Panc1 (cell line): ENCODE results near the gene SCN3B. TPM values are rescaled to one million over a fixed set of nuclear protein-coding genes. Genes with fewer than 3 reads are reported as not detected.

Experiments used
- ATAC-seq: fragments of 200-7000 bp; cut with Tn5 transposase; 2 replicates; pipeline ENCODE4 v1.9.1; 2020; ENCODE audit warnings: mild to moderate bottlenecking, moderate library complexity
- BruUV-seq: library from RNA; stranded (reverse); fragments of 400-500 nt; replicated peaks from 2 replicates; lab custom pipeline; 2021; lab: Mats Ljungman, UMichigan
- CTCF ChIA-PET: fragments of 300-600 bp; sonication (Branson Sonifier 250); formaldehyde crosslinking; loops from one replicate; lab custom pipeline; 2022; ENCODE audit warnings: antibody characterized with exemption; lab: Charles Lee
- POLR2A ChIA-PET: fragments of 300-600 bp; sonication (Branson Sonifier 250); formaldehyde crosslinking; loops from one replicate; lab custom pipeline; 2022; ENCODE audit warnings: antibody characterized with exemption; lab: Charles Lee
- DNase-seq: peaks from one replicate; pipeline ENCODE4 v3.0.0-alpha.2; 2010; ENCODE audit warnings: low read depth, low spot score
- H3K27ac ChIP-seq: 2 replicates; pipeline ENCODE4 v1.5.1; 2011; ENCODE audit warnings: mild to moderate bottlenecking, low read length, inconsistent platforms
- H3K27me3 ChIP-seq: fragments of 200-500 bp; sonication (Bioruptor generic); 2 replicates; pipeline ENCODE4 v1.6.0; 2014; ENCODE audit warnings: low read length, inconsistent platforms; ENCODE audit not compliant: control insufficient read depth, insufficient read depth
- H3K36me3 ChIP-seq: fragments of 200-500 bp; sonication (Bioruptor generic); 2 replicates; pipeline ENCODE4 v1.5.1; 2014; ENCODE audit warnings: inconsistent platforms, mild to moderate bottlenecking, low read length, moderate library complexity; ENCODE audit not compliant: control insufficient read depth, insufficient read depth
- H3K4me1 ChIP-seq: 2 replicates; pipeline ENCODE4 v1.5.1; 2011; ENCODE audit warnings: inconsistent platforms, mild to moderate bottlenecking, low read length, moderate library complexity; ENCODE audit not compliant: control insufficient read depth, insufficient read depth
- H3K4me3 ChIP-seq, 2 experiments: 2 replicates each; pipeline ENCODE4 v1.5.1; 2011 to 2012; ENCODE audit warnings: low read depth in 2 of 2, low read length in 2 of 2, mild to moderate bottlenecking in 2 of 2, inconsistent platforms in 1 of 2, moderate library complexity in 1 of 2
- H3K9me3 ChIP-seq: fragments of 200-500 bp; sonication (Bioruptor generic); 2 replicates; pipeline ENCODE4 v1.5.1; 2014; ENCODE audit warnings: low read depth, mild to moderate bottlenecking, inconsistent platforms, low read length, moderate library complexity; ENCODE audit not compliant: control insufficient read depth, insufficient read depth
- POLR2AphosphoS5 ChIP-seq: IDR thresholded peaks from 2 replicates; pipeline ENCODE4 v1.6.1; 2012; ENCODE audit warnings: mild to moderate bottlenecking, low read depth, low read length, moderate library complexity
- SIN3A ChIP-seq: IDR thresholded peaks from 2 replicates; pipeline ENCODE4 v1.6.1; 2012; ENCODE audit warnings: low read depth, mild to moderate bottlenecking, low read length, moderate library complexity, borderline replicate concordance; ENCODE audit not compliant: insufficient read depth
- TCF7L2 ChIP-seq: IDR thresholded peaks from 2 replicates; pipeline ENCODE4 v1.6.1; 2011; ENCODE audit warnings: mild to moderate bottlenecking, low read depth, low read length, inconsistent platforms
- in situ Hi-C: cut with HindIII; loops from 2 replicates; pipeline ENCODE4 v1.10.0; 2016; ENCODE audit warnings: low sequenced_read_pairs, low pct_unique_long_range_greater_than_20kb
- intact Hi-C: fragments of 100-400 bp; cut with micrococcal nuclease; formaldehyde crosslinking; loops from one replicate; pipeline ENCODE4 v1.10.0; 2022; ENCODE audit not compliant: unreplicated experiment
- total RNA-seq: library from RNA; stranded (reverse); gene quantifications from one replicate; pipeline ENCODE4 v1.2.1, GENCODE V29; 2021; ENCODE audit not compliant: unreplicated experiment
- TF ChIP-seq, protein P1 (sequence below), 2 experiments: IDR thresholded peaks; 2 replicates each; pipeline ENCODE4 v1.6.1; 2011 to 2012; ENCODE audit warnings: low read depth in 2 of 2, control low read depth in 1 of 2, low read length in 1 of 2, mild to moderate bottlenecking in 1 of 2, moderate library complexity in 1 of 2; ENCODE audit not compliant: insufficient read depth in 1 of 2
- TF ChIP-seq, protein P2 (sequence below): fragments of 450-650 bp; IDR thresholded peaks from 2 replicates; pipeline ENCODE4 v1.5.1; 2017; ENCODE audit warnings: mild to moderate bottlenecking

The SCN3B gene
- total RNA-seq, 1 experiment from 2014 or later, result 0.10 TPM

- H3K9me3 ChIP-seq, result no peaks in the 10 kb centered on the region
- in situ Hi-C loops (no loop called here), intact Hi-C loops (no loop called here)
- no peak for DNase-seq
- no TSS peak for BruUV-seq
- CTCF ChIA-PET, result interaction anchor here (1.7 kb wide), 1 partner anchor 67 kb away, joined by 11 read pairs; no protein-coding TSS in a partner anchor
- TF ChIP-seq TCF7L2 (no peak), POLR2AphosphoS5 (no peak), SIN3A (no peak)
- TF ChIP-seq, protein P1, sequence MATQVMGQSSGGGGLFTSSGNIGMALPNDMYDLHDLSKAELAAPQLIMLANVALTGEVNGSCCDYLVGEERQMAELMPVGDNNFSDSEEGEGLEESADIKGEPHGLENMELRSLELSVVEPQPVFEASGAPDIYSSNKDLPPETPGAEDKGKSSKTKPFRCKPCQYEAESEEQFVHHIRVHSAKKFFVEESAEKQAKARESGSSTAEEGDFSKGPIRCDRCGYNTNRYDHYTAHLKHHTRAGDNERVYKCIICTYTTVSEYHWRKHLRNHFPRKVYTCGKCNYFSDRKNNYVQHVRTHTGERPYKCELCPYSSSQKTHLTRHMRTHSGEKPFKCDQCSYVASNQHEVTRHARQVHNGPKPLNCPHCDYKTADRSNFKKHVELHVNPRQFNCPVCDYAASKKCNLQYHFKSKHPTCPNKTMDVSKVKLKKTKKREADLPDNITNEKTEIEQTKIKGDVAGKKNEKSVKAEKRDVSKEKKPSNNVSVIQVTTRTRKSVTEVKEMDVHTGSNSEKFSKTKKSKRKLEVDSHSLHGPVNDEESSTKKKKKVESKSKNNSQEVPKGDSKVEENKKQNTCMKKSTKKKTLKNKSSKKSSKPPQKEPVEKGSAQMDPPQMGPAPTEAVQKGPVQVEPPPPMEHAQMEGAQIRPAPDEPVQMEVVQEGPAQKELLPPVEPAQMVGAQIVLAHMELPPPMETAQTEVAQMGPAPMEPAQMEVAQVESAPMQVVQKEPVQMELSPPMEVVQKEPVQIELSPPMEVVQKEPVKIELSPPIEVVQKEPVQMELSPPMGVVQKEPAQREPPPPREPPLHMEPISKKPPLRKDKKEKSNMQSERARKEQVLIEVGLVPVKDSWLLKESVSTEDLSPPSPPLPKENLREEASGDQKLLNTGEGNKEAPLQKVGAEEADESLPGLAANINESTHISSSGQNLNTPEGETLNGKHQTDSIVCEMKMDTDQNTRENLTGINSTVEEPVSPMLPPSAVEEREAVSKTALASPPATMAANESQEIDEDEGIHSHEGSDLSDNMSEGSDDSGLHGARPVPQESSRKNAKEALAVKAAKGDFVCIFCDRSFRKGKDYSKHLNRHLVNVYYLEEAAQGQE (IDR thresholded peaks at IDR 0.05; ENCODE audit: insufficient read depth in 1 of 2, low read depth in 2 of 2, low read length in 1 of 2), result no peak
- TF ChIP-seq, protein P2, sequence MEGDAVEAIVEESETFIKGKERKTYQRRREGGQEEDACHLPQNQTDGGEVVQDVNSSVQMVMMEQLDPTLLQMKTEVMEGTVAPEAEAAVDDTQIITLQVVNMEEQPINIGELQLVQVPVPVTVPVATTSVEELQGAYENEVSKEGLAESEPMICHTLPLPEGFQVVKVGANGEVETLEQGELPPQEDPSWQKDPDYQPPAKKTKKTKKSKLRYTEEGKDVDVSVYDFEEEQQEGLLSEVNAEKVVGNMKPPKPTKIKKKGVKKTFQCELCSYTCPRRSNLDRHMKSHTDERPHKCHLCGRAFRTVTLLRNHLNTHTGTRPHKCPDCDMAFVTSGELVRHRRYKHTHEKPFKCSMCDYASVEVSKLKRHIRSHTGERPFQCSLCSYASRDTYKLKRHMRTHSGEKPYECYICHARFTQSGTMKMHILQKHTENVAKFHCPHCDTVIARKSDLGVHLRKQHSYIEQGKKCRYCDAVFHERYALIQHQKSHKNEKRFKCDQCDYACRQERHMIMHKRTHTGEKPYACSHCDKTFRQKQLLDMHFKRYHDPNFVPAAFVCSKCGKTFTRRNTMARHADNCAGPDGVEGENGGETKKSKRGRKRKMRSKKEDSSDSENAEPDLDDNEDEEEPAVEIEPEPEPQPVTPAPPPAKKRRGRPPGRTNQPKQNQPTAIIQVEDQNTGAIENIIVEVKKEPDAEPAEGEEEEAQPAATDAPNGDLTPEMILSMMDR, result no peak
- ATAC-seq, result no peak
- no peaks in the 10 kb centered on the region for H3K4me1 ChIP-seq
- peaks cover 13% of the 10 kb centered on the region for H3K27me3 ChIP-seq
- H3K4me3 ChIP-seq, result no peak overlapping the region
- POLR2A ChIA-PET, result no interaction called here
- no peak overlapping the region for H3K27ac ChIP-seq
- no peaks in the 10 kb centered on the region for H3K36me3 ChIP-seq
Observed at GRCh38 chr11:123640029-123640428, 14.4 kb downstream of the SCN3B start.

DNA sequence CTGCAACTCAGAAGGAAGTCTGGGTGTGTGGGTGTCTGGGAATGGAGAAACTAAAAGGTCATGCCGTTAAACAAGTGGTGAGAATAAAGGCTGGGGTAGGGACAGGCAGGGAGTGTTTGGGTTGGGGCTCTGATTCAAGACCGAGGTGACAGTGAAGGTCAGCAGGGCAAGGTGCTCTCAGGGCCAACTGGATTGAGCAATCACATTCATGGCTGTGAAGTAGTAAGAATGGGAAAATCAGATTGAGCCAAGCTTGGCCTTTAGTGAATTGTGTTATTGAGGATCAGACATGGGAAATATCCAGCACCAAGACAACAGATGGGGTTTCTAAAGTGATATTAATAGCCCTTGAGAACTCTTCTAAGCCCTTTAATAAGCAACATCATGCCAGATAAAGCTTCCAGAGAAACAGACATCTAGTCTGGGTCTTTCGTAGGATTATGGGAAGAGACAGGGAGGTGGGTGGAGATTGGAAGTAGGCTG lies 24.3 kb downstream of the SCN3B start:
- BruUV-seq, result no TSS peak
- ChIA-PET CTCF (no interaction called here), POLR2A (no interaction called here)
- in situ Hi-C loops, result no loop called here
- H3K9me3 ChIP-seq, result no peaks in the 10 kb centered on the region
- no peak for ATAC-seq
- H3K4me1 ChIP-seq, result no peaks in the 10 kb centered on the region
- H3K27ac ChIP-seq, result no peak overlapping the region
- TF ChIP-seq TCF7L2, result no peak
- TF ChIP-seq POLR2AphosphoS5, result no peak
- TF ChIP-seq, protein P1 (IDR thresholded peaks at IDR 0.05; ENCODE audit: insufficient read depth in 1 of 2, low read depth in 2 of 2, low read length in 1 of 2), result no peak
- TF ChIP-seq, protein P2, result no peak
- no peak for TF ChIP-seq SIN3A
- no peaks in the 10 kb centered on the region for H3K36me3 ChIP-seq
- intact Hi-C loops, result no loop called here
- no peak overlapping the region for H3K4me3 ChIP-seq
- H3K27me3 ChIP-seq, result peaks cover 19% of the 10 kb centered on the region
- DNase-seq, result no peak
